WTC11 (cell line): Measurements from ENCODE around the gene FCN2. TPM values are rescaled to one million over a fixed set of nuclear protein-coding genes. Genes with fewer than 3 reads are reported as not detected.

Source experiments
- ATAC-seq: fragments of 200-7000 bp; cut with Tn5 transposase; 2 replicates; pipeline ENCODE4 v1.10.0; 2021; ENCODE audit warnings: mild to moderate bottlenecking, moderate library complexity
- CTCF ChIA-PET: fragments of 300-600 bp; sonication (Branson Sonifier 250); formaldehyde crosslinking; loops from one replicate; lab custom pipeline; 2021; ENCODE audit warnings: antibody characterized with exemption; lab: Charles Lee
- POLR2A ChIA-PET: fragments of 350-600 bp; sonication (Branson Sonifier 250); formaldehyde crosslinking; loops from one replicate; lab custom pipeline; 2021; ENCODE audit warnings: antibody characterized with exemption; lab: Charles Lee
- DNase-seq: peaks from one replicate; pipeline ENCODE4 v3.0.0; 2021; ENCODE audit warnings: low spot score
- H3K27ac Mint-ChIP-seq: 2 replicates; pipeline ENCODE4 v1.8.0; 2021; ENCODE audit warnings: mixed read lengths
- H3K27me3 Mint-ChIP-seq: 2 replicates; pipeline ENCODE4 v1.8.0; 2021; ENCODE audit warnings: low read depth, mild to moderate bottlenecking, moderate library complexity, mixed read lengths
- H3K36me3 Mint-ChIP-seq: 2 replicates; pipeline ENCODE4 v1.8.0; 2021; ENCODE audit warnings: mixed read lengths
- H3K4me1 Mint-ChIP-seq: 2 replicates; pipeline ENCODE4 v1.8.0; 2022; ENCODE audit warnings: mixed read lengths
- H3K4me3 Mint-ChIP-seq: 2 replicates; pipeline ENCODE4 v1.8.0; 2021; ENCODE audit warnings: mild to moderate bottlenecking, moderate library complexity, mixed read lengths
- H3K9me3 Mint-ChIP-seq: 2 replicates; pipeline ENCODE4 v1.8.0; 2021; ENCODE audit warnings: mixed read lengths
- ERG ChIP-seq: fragments of 250-450 bp; sonication (Bioruptor Pico); IDR thresholded peaks from 2 replicates; pipeline ENCODE4 v1.8.0; 2021; ENCODE audit warnings: mild to moderate bottlenecking
- FOXJ3 ChIP-seq: sonication (generic); formaldehyde crosslinking; IDR thresholded peaks from 2 replicates; pipeline ENCODE4 v1.9.0; 2021; ENCODE audit warnings: missing genetic modification reagents, mild to moderate bottlenecking, borderline replicate concordance
- GABPB1 ChIP-seq: sonication (generic); formaldehyde crosslinking; IDR thresholded peaks from 2 replicates; pipeline ENCODE4 v1.8.1; 2023; ENCODE audit warnings: mild to moderate bottlenecking, missing genetic modification reagents
- GRHL2 ChIP-seq: fragments of 250-450 bp; sonication (Bioruptor Pico); IDR thresholded peaks from 2 replicates; pipeline ENCODE4 v1.8.0; 2022; ENCODE audit warnings: mild to moderate bottlenecking, moderate library complexity; ENCODE audit not compliant: insufficient replicate concordance, severe bottlenecking
- MXD4 ChIP-seq: fragments of 250-450 bp; sonication (Bioruptor Pico); IDR thresholded peaks from 2 replicates; pipeline ENCODE4 v1.8.0; 2021; ENCODE audit warnings: mild to moderate bottlenecking, moderate library complexity, borderline replicate concordance
- PRDM15 ChIP-seq: sonication (generic); formaldehyde crosslinking; IDR thresholded peaks from 2 replicates; pipeline ENCODE4 v1.8.0; 2022; ENCODE audit warnings: missing genetic modification reagents
- RORB ChIP-seq: fragments of 250-450 bp; sonication (Bioruptor Pico); IDR thresholded peaks from 2 replicates; pipeline ENCODE4 v1.9.0; 2021; ENCODE audit warnings: mild to moderate bottlenecking
- TCF7 ChIP-seq: sonication (generic); formaldehyde crosslinking; IDR thresholded peaks from 2 replicates; pipeline ENCODE4 v1.8.0; 2022; ENCODE audit warnings: mild to moderate bottlenecking, low read depth, missing genetic modification reagents, moderate library complexity
- TEAD1 ChIP-seq: sonication (generic); formaldehyde crosslinking; IDR thresholded peaks from 2 replicates; pipeline ENCODE4 v1.8.0; 2022; ENCODE audit warnings: mild to moderate bottlenecking, missing genetic modification reagents
- TEAD4 ChIP-seq: sonication (generic); formaldehyde crosslinking; IDR thresholded peaks from 2 replicates; pipeline ENCODE4 v1.8.0; 2022; ENCODE audit warnings: mild to moderate bottlenecking, missing genetic modification reagents
- ZNF532 ChIP-seq: fragments of 250-450 bp; sonication (Bioruptor Pico); IDR thresholded peaks from 2 replicates; pipeline ENCODE4 v1.9.0; 2021; ENCODE audit warnings: mild to moderate bottlenecking, borderline replicate concordance
- total RNA-seq: library from RNA; stranded (reverse); gene quantifications from 3 replicates; pipeline ENCODE4 v1.2.3, GENCODE V29; 2021
- TF ChIP-seq, protein P1 (sequence below): fragments of 250-450 bp; sonication (Bioruptor Pico); IDR thresholded peaks from 2 replicates; pipeline ENCODE4 v1.9.0; 2021; ENCODE audit warnings: mild to moderate bottlenecking
- TF ChIP-seq, protein P2 (sequence below): sonication (generic); formaldehyde crosslinking; conservative IDR thresholded peaks from 2 replicates; pipeline ENCODE4 v1.8.1; 2023; ENCODE audit warnings: mild to moderate bottlenecking, low read depth, missing genetic modification reagents, moderate library complexity
- TF ChIP-seq, protein P3 (sequence below): fragments of 250-450 bp; sonication (Bioruptor Pico); IDR thresholded peaks from 2 replicates; pipeline ENCODE4 v1.9.0; 2021; ENCODE audit warnings: moderate library complexity, mild to moderate bottlenecking, inconsistent platforms, borderline replicate concordance
- TF ChIP-seq, protein P4 (sequence below): sonication (generic); formaldehyde crosslinking; IDR thresholded peaks from 2 replicates; pipeline ENCODE4 v1.8.0; 2022; ENCODE audit warnings: mild to moderate bottlenecking, missing genetic modification reagents

Gene FCN2
- total RNA-seq, 1 experiment from 2014 or later: not detected

DNA sequence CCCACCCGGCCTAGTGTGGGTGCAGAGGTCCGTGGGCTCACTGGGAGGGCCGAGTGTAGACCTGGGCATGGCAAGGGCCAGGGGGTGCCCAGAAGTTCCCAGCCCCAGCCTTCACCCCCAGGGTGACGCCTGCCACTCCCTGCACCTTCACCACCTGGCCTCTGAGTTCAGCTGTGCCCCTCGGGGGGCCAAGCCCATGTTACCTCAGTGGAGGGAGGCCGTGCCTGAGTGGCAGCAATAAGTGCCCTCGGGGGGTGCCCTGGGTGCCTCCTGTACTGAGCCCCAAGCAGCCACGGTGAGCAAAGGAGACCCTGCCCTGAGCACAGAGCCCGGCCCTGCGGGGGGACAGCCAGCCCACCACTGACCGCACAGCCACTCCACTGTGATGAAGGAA lies 10.3 kb upstream of the FCN2 start:
- TF ChIP-seq ERG (CRISPR knock-in tag) (no peak), PRDM15 (CRISPR knock-in tag) (no peak), TEAD1 (CRISPR knock-in tag) (no peak), TCF7 (CRISPR knock-in tag) (no peak)
- TF ChIP-seq, protein P1, sequence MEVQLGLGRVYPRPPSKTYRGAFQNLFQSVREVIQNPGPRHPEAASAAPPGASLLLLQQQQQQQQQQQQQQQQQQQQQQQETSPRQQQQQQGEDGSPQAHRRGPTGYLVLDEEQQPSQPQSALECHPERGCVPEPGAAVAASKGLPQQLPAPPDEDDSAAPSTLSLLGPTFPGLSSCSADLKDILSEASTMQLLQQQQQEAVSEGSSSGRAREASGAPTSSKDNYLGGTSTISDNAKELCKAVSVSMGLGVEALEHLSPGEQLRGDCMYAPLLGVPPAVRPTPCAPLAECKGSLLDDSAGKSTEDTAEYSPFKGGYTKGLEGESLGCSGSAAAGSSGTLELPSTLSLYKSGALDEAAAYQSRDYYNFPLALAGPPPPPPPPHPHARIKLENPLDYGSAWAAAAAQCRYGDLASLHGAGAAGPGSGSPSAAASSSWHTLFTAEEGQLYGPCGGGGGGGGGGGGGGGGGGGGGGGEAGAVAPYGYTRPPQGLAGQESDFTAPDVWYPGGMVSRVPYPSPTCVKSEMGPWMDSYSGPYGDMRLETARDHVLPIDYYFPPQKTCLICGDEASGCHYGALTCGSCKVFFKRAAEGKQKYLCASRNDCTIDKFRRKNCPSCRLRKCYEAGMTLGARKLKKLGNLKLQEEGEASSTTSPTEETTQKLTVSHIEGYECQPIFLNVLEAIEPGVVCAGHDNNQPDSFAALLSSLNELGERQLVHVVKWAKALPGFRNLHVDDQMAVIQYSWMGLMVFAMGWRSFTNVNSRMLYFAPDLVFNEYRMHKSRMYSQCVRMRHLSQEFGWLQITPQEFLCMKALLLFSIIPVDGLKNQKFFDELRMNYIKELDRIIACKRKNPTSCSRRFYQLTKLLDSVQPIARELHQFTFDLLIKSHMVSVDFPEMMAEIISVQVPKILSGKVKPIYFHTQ: no peak
- Mint-ChIP-seq H3K36me3 (no peaks in the 10 kb centered on the region), H3K27me3 (no peaks in the 10 kb centered on the region), H3K4me1 (no peaks in the 10 kb centered on the region), H3K4me3 (no peak overlapping the region), H3K27ac (no peak overlapping the region), H3K9me3 (no peaks in the 10 kb centered on the region)
- CTCF ChIA-PET: no interaction called here
- DNase-seq (no peak), ATAC-seq (no peak)
- POLR2A ChIA-PET: no interaction called here

DNA sequence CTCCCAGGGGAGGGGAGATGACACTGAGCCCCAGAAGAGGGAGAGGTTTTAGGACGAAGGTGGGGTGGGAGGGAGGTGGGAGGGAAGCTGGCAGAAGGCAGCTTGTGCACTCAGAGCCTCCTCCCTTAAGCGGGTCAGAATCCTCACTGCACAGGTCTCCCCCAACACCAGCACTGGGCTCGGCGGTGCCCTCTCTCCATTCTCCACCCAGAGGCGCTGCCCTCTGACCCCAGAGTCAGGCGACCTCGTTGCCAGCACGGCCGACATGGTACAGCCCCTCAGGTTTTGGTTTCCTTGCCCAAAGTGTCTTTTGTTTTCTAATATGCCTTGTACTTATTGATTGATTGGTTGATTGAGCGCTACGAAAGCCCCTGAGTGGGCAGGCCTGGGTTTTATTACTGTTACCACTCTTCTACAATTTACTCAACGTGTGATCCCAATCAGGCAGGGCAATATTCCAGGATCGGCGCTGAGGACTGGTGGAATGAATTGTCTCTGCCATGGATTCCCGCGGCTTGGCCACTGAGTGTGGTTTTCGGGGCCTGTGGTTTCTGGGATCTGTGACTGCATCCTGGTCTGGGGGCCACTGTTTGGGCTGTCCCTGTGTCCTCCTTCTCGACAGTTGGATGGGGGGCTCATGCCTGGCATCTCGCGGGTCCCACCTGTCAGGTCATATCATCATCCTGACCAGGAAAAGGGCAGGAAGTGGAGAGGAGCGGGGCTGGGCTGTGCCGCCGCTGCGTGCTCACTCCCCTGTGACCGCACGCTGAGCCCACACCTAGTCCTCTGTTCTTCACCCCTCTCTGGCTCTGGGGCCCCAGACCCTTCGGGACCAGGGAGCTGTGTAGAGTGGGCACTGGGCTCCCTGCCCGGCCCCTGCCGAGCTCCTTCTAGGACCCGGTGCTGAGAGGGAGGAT lies 9.6 kb upstream of the FCN2 start:
- Mint-ChIP-seq H3K4me1 (no peaks in the 10 kb centered on the region), H3K4me3 (no peak overlapping the region), H3K9me3 (no peaks in the 10 kb centered on the region), H3K36me3 (no peaks in the 10 kb centered on the region), H3K27ac (no peak overlapping the region), H3K27me3 (no peaks in the 10 kb centered on the region)
- POLR2A ChIA-PET: no interaction called here
- no peak for DNase-seq
- no peak for ATAC-seq
- CTCF ChIA-PET: interaction anchor here (1.0 kb wide), 1 partner anchor 112 kb away, joined by 3 read pairs; no protein-coding TSS in a partner anchor
- TF ChIP-seq GABPB1 (CRISPR knock-in tag) (no peak), FOXJ3 (CRISPR knock-in tag) (no peak), GRHL2 (CRISPR knock-in tag) (no peak), RORB (CRISPR knock-in tag) (no peak), TEAD4 (CRISPR knock-in tag) (no peak), ZNF532 (CRISPR knock-in tag) (no peak), MXD4 (CRISPR knock-in tag) (no peak)
- TF ChIP-seq, protein P2, sequence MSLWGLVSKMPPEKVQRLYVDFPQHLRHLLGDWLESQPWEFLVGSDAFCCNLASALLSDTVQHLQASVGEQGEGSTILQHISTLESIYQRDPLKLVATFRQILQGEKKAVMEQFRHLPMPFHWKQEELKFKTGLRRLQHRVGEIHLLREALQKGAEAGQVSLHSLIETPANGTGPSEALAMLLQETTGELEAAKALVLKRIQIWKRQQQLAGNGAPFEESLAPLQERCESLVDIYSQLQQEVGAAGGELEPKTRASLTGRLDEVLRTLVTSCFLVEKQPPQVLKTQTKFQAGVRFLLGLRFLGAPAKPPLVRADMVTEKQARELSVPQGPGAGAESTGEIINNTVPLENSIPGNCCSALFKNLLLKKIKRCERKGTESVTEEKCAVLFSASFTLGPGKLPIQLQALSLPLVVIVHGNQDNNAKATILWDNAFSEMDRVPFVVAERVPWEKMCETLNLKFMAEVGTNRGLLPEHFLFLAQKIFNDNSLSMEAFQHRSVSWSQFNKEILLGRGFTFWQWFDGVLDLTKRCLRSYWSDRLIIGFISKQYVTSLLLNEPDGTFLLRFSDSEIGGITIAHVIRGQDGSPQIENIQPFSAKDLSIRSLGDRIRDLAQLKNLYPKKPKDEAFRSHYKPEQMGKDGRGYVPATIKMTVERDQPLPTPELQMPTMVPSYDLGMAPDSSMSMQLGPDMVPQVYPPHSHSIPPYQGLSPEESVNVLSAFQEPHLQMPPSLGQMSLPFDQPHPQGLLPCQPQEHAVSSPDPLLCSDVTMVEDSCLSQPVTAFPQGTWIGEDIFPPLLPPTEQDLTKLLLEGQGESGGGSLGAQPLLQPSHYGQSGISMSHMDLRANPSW (CRISPR knock-in tag): no peak
- TF ChIP-seq, protein P3, sequence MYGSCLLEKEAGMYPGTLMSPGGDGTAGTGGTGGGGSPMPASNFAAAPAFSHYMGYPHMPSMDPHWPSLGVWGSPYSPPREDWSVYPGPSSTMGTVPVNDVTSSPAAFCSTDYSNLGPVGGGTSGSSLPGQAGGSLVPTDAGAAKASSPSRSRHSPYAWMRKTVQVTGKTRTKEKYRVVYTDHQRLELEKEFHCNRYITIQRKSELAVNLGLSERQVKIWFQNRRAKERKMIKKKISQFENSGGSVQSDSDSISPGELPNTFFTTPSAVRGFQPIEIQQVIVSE (CRISPR knock-in tag): no peak
- TF ChIP-seq, protein P4, sequence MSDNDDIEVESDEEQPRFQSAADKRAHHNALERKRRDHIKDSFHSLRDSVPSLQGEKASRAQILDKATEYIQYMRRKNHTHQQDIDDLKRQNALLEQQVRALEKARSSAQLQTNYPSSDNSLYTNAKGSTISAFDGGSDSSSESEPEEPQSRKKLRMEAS: no peak
